SK-N-DZ (cell line): Measurements from ENCODE around the gene TFEB.

Experiments used
- DNase-seq: peaks from one replicate; pipeline ENCODE4 v3.0.0-alpha.2; 2015; ENCODE audit warnings: low spot score

Gene TFEB

GRCh38 chr6:41691426-41692079 lies 43.9 kb downstream of the TFEB start:
- DNase-seq: no peak

- DNase-seq: no peak
Observed at GRCh38 chr6:41690541-41691330, 44.7 kb downstream of the TFEB start.

- DNase-seq: no peak
Observed at GRCh38 chr6:41689171-41690008, 46.0 kb downstream of the TFEB start.

- no peak for DNase-seq
Observed at GRCh38 chr6:41688256-41688965, 47.0 kb downstream of the TFEB start.

- DNase-seq: no peak
Observed at GRCh38 chr6:41687501-41688175, 47.8 kb downstream of the TFEB start.

GRCh38 chr6:41685641-41686380 lies 49.6 kb downstream of the TFEB start:
- DNase-seq: no peak

- DNase-seq: no peak
Observed at GRCh38 chr6:41684311-41685180, 50.9 kb downstream of the TFEB start.

- peak; percentile 73 for DNase-seq
Observed at GRCh38 chr6:41683523-41684310, 51.7 kb downstream of the TFEB start.

GRCh38 chr6:41683273-41683522 lies 52.2 kb downstream of the TFEB start:
- DNase-seq: no peak

GRCh38 chr6:41682497-41683272 lies 52.7 kb downstream of the TFEB start:
- peak; percentile 37 for DNase-seq

GRCh38 chr6:41682056-41682477 lies 53.3 kb downstream of the TFEB start:
- DNase-seq: peak; percentile 90

GRCh38 chr6:41680182-41680965 lies 55.0 kb downstream of the TFEB start:
- no peak for DNase-seq

GRCh38 chr6:41679696-41680095 lies 55.7 kb downstream of the TFEB start:
- DNase-seq: no peak

- no peak for DNase-seq
Observed at GRCh38 chr6:41678511-41679084, 56.8 kb downstream of the TFEB start.

- DNase-seq: no peak
Observed at GRCh38 chr6:41677124-41677921, 58.1 kb downstream of the TFEB start.

- no peak for DNase-seq
Observed at GRCh38 chr6:41676431-41676830, 59.0 kb downstream of the TFEB start.
